RWPE2 (cell line): ENCODE measurements around the gene FARS2.

Experiments
- ATAC-seq: fragments of 200-7000 bp; cut with Tn5 transposase; 3 replicates; pipeline ENCODE4 v1.9.1; 2021; ENCODE audit warnings: low read depth
- DNase-seq: peaks from one replicate; pipeline ENCODE4 v3.0.0-alpha.2; 2020; ENCODE audit warnings: low spot score
- H3K27ac ChIP-seq: fragments of 450-650 bp; 2 replicates; pipeline ENCODE4 v1.5.1; 2017; ENCODE audit warnings: mild to moderate bottlenecking; ENCODE audit not compliant: poor library complexity, severe bottlenecking
- H3K27me3 ChIP-seq: fragments of 250-450 bp; sonication (Bioruptor Pico); 2 replicates; pipeline ENCODE4 v1.5.1; 2021; ENCODE audit warnings: mild to moderate bottlenecking, moderate library complexity; ENCODE audit not compliant: insufficient read depth, poor library complexity, severe bottlenecking
- H3K36me3 ChIP-seq: fragments of 250-450 bp; sonication (Bioruptor Pico); 2 replicates; pipeline ENCODE4 v1.5.1; 2020; ENCODE audit warnings: low read depth, mild to moderate bottlenecking, moderate library complexity
- H3K4me1 ChIP-seq: fragments of 250-450 bp; sonication (Bioruptor Pico); 2 replicates; pipeline ENCODE4 v1.5.1; 2021; ENCODE audit warnings: mild to moderate bottlenecking, moderate library complexity; ENCODE audit not compliant: insufficient read depth, poor library complexity, severe bottlenecking
- H3K4me3 ChIP-seq: fragments of 250-450 bp; sonication (Bioruptor Pico); 2 replicates; pipeline ENCODE4 v1.5.1; 2021; ENCODE audit warnings: mild to moderate bottlenecking, moderate library complexity; ENCODE audit not compliant: severe bottlenecking
- H3K9me3 ChIP-seq: fragments of 250-450 bp; sonication (Bioruptor Pico); 2 replicates; pipeline ENCODE4 v1.5.1; 2021; ENCODE audit warnings: mild to moderate bottlenecking, moderate library complexity; ENCODE audit not compliant: severe bottlenecking
- TF ChIP-seq, protein P1 (sequence below): fragments of 450-650 bp; IDR thresholded peaks from one replicate; pipeline ENCODE4 v1.5.1; 2017; ENCODE audit warnings: mild to moderate bottlenecking, moderate library complexity; ENCODE audit not compliant: poor library complexity, severe bottlenecking

The FARS2 gene

DNA sequence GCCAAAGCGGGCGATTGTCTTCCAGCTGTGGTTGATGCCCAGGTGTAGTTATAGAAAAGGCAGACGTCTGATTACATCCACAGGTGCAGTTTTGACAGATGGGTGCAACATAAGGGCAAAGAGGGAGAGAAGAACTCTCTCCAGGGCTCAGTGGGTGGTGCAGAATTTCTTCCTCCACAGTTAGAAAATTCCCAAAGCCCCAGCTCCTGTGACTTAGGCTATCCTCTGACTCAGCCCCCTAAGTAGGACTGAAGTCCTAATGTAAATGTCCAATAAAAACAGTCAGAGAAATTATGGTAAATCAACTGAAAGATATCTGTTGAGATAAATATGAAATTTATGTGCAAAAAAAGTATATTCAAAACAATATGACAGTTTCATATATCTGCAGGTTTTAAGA is 32.0 kb upstream of the FARS2 start:
- Histone ChIP-seq H3K4me1 (peaks cover 16% of the 10 kb centered on the region), H3K27me3 (no peaks in the 10 kb centered on the region), H3K27ac (no peak overlapping the region), H3K4me3 (no peak overlapping the region), H3K9me3 (no peaks in the 10 kb centered on the region), H3K36me3 (no peaks in the 10 kb centered on the region)
- ATAC-seq (no peak), DNase-seq (no peak)
- TF ChIP-seq, protein P1, sequence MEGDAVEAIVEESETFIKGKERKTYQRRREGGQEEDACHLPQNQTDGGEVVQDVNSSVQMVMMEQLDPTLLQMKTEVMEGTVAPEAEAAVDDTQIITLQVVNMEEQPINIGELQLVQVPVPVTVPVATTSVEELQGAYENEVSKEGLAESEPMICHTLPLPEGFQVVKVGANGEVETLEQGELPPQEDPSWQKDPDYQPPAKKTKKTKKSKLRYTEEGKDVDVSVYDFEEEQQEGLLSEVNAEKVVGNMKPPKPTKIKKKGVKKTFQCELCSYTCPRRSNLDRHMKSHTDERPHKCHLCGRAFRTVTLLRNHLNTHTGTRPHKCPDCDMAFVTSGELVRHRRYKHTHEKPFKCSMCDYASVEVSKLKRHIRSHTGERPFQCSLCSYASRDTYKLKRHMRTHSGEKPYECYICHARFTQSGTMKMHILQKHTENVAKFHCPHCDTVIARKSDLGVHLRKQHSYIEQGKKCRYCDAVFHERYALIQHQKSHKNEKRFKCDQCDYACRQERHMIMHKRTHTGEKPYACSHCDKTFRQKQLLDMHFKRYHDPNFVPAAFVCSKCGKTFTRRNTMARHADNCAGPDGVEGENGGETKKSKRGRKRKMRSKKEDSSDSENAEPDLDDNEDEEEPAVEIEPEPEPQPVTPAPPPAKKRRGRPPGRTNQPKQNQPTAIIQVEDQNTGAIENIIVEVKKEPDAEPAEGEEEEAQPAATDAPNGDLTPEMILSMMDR: no peak

DNA sequence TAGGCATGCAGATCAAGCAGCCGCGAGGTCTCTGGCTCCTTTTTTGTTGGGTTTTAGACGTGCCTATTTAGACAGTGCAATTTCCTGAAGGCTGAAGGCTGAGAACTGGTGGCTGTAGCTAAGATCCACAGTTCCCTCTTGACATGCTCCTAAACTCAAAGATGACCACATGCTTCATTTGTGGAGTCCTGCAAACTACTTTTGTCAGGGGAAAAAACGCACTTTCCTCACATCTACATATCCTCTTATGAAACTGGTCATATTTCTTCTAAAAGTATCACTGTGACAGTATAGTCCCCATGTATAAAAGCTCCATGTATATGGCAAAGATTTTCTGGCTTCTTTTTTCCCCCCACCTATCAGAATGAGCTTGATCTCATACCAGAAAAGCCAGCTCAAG is 31.2 kb upstream of the FARS2 start:
- Histone ChIP-seq H3K4me1 (peaks cover 16% of the 10 kb centered on the region), H3K27me3 (no peaks in the 10 kb centered on the region), H3K36me3 (peaks cover under 1% of the 10 kb centered on the region), H3K4me3 (no peak overlapping the region), H3K9me3 (no peaks in the 10 kb centered on the region), H3K27ac (peak overlapping the region; percentile 58)
- TF ChIP-seq, protein P1: no peak
- ATAC-seq: no peak
- no peak for DNase-seq

- TF ChIP-seq, protein P1: no peak
- no peaks in the 10 kb centered on the region for H3K27me3 ChIP-seq
- H3K9me3 ChIP-seq: no peaks in the 10 kb centered on the region
- peaks cover 16% of the 10 kb centered on the region for H3K4me1 ChIP-seq
- no peak overlapping the region for H3K4me3 ChIP-seq
- ATAC-seq (no peak), DNase-seq (no peak)
- peaks cover 11% of the 10 kb centered on the region for H3K36me3 ChIP-seq
- H3K27ac ChIP-seq: peak overlapping the region; percentile 58
These were observed 30.0 kb upstream of the FARS2 start for GRCh38 chr6:5231289-5231688.

- TF ChIP-seq, protein P1: no peak
- H3K27ac ChIP-seq: no peak overlapping the region
- ATAC-seq: no peak
- no peaks in the 10 kb centered on the region for H3K27me3 ChIP-seq
- no peaks in the 10 kb centered on the region for H3K9me3 ChIP-seq
- no peak for DNase-seq
- H3K36me3 ChIP-seq: peaks cover 11% of the 10 kb centered on the region
- peaks cover 16% of the 10 kb centered on the region for H3K4me1 ChIP-seq
- H3K4me3 ChIP-seq: no peak overlapping the region
These were observed 26.4 kb upstream of the FARS2 start for GRCh38 chr6:5234874-5235273.

- Histone ChIP-seq H3K4me3 (no peak overlapping the region), H3K27me3 (no peaks in the 10 kb centered on the region), H3K4me1 (peaks cover 9% of the 10 kb centered on the region), H3K27ac (no peak overlapping the region), H3K36me3 (peaks cover 11% of the 10 kb centered on the region), H3K9me3 (no peaks in the 10 kb centered on the region)
- TF ChIP-seq, protein P1: no peak
- DNase-seq (no peak), ATAC-seq (no peak)
These were observed 25.5 kb upstream of the FARS2 start for GRCh38 chr6:5235830-5236229.
